Transverse colon (tissue), 3 donors: ENCODE measurements around the gene AKR1E2.

Experiments
- POLR2A ChIP-seq: fragments of 450-650 bp; IDR thresholded peaks from one replicate; pipeline ENCODE4 v1.6.1; 2016; ENCODE audit warnings: antibody characterized with exemption, mild to moderate bottlenecking, moderate library complexity
- TF ChIP-seq, protein P1 (sequence below), 5 experiments: fragments of 200-600 bp in 3 of 5; fragments of 450-650 bp in 2 of 5; sonication (generic) in 3 of 5; IDR thresholded peaks; 1 replicate in 2 of 5; 2 replicates in 3 of 5; pipeline ENCODE4 v1.5.1; 2016 to 2017; ENCODE audit warnings: antibody characterized with exemption in 5 of 5, inconsistent platforms in 3 of 5, mild to moderate bottlenecking in 2 of 5, moderate library complexity in 1 of 5

DNA sequence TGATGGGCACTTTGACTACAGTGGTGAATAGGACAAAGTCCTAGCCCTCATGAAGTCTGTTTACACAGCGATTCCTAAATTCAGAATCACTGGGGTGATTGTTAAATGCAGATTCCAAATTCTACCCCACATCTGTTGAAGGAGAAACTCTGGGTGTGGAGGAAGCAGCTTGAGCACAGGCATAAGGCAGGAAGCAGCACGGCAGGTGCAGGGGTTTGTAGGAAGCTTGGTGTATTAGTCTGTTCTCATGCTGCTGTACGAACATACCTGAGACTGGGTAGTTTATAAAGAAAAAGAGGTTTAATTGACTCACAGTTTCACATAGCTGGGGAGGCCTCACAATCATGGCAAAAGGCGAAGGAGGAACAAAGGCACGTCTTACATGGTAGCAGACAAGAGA, 5.1 kb downstream of the AKR1E2 start:
- TF ChIP-seq POLR2A: no peak
- TF ChIP-seq, protein P1, sequence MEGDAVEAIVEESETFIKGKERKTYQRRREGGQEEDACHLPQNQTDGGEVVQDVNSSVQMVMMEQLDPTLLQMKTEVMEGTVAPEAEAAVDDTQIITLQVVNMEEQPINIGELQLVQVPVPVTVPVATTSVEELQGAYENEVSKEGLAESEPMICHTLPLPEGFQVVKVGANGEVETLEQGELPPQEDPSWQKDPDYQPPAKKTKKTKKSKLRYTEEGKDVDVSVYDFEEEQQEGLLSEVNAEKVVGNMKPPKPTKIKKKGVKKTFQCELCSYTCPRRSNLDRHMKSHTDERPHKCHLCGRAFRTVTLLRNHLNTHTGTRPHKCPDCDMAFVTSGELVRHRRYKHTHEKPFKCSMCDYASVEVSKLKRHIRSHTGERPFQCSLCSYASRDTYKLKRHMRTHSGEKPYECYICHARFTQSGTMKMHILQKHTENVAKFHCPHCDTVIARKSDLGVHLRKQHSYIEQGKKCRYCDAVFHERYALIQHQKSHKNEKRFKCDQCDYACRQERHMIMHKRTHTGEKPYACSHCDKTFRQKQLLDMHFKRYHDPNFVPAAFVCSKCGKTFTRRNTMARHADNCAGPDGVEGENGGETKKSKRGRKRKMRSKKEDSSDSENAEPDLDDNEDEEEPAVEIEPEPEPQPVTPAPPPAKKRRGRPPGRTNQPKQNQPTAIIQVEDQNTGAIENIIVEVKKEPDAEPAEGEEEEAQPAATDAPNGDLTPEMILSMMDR (IDR thresholded peaks at IDR 0.05): no peak
